Fibroblast of peridontal ligament (primary cell): Measurements from ENCODE around the gene TSEN34.
"Not testable (repeated sequence)": the region's sequence is repeated elsewhere in the genome, so short reads cannot be mapped to it uniquely, and the experiment has no call there.

Experiments used
- DNase-seq: peaks from one replicate; pipeline ENCODE4 v3.0.0-alpha.2; 2010; ENCODE audit errors: extremely low read depth

Gene TSEN34

GRCh38 chr19:54188215-54188871 lies 2.8 kb upstream of the TSEN34 start:
- no peak for DNase-seq

DNA sequence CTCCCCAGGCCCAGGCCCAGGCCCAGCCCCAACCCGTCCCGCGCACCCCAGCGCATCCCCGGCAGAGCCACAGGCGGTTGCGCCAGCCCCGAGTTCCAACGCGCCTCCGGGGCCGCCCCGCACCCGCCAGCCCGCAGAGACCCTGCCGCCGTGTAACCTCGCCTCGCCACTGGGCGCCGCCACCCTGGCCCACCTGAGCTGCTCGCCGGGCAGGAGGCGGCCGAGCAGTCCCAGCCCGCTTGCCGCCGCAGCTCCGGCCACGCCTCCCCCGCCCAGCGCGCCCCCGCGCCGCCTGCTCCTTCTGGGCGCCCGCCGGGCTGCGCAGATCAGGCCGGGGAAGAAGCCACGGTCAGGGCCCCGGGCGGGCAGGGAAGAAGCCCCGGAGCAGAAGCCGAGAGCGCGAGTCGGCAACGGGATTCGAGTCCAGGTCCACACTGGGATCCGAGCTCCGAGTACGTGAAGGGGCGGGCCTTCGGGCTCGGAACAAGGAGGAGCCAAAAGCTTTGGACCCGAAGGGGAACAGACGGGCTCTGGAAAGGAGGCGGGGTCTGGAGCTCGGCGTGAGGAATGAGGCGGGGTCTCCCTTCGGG lies 1.9 kb upstream of the TSEN34 start, which contains the start of gene MBOAT7:
TSS of gene MBOAT7 (minus strand) at position 436 of the 590 bp plus-strand sequence. CDS start 1,072 bp downstream, outside the sequence.
- DNase-seq = no peak

DNA sequence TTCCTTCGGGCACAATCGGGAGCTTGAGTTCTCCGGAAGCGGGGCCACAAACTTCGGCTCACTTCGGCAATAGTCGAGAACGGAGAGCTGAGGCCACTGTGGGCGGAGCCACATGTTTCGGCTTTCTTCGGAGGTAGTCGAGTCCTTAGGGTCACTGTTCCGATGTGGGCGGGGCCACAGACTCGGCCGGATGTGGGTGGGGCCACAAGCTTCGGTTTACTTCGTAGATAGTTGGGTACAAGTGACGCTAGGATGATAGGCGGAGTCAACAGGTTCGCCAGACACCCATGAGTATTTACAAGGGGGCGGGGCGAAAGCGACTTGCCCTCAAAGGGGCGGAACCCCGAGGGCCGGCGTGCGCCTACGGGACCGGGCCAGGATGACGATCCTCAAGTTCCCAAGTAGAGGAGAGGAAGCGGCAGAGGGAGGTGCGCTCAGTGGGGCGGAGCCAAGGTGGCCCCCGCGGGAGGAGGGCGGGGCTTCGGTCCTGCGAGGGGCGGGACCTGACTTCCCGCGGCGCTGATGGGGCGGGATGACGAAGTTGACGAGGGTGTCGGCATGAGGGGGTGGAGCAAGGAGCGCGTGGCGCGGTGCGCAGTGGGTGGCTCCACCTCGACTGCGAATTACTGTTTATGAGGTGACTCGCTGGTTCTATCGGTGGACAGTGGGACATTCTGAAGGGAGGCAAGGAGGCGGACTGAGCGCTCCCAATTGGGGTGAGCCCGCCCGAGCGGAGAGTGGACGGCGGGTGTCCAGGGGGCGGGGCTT lies 1.2 kb upstream of the TSEN34 start:
- peak; percentile 100 for DNase-seq

DNA sequence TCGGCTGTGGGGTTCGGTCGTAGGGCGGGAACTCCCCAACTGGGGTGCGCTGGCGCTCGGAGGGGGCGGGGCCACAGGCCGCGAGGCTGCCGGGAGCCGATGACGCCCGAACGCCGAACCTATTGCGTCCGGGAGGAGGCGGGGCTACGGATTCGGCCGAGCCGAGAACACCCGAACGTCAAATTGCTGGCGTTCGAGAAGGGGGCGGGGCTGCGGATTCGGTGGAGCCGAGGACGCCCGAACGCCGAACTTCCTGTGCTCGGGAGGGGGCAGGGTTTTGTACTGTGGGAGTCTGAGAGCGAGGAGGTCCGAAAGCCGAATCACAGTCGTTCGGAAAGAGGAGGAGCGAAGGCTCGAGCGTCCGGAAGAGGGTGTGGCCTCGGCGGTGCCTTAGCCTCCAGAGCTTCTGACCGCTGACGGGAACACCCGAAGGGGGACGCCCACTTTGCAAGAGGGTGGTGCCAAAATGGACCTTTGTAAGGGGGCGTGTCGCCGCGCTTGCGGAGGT lies 551 bp upstream of the TSEN34 start:
- DNase-seq = peak; percentile 99

GRCh38 chr19:54191811-54192453 lies 824 bp downstream of the TSEN34 start:
- DNase-seq = no peak

GRCh38 chr19:54193011-54193410 lies 1.9 kb downstream of the TSEN34 start:
- DNase-seq = no peak

DNA sequence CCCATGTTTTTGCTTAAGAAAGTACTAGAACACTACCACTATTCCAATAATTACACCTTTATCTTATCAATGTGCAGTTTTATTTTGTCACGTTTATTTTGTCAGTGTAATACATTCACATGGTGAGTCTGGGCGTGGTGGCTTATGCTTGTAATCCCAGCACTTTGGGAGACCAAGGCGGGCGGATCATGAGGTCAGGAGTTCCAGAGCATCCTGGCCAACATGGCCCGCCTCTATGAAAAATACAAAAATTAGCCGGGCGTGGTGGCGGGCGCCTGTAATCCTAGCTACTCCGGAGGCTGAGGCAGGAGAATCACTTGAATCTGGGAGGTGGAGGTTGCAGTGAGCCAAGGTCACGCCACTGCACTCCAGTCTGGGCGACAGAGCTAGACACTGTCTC lies 3.4 kb downstream of the TSEN34 start:
- not testable (repeated sequence) for DNase-seq

GRCh38 chr19:54196536-54196935 lies 5.4 kb downstream of the TSEN34 start:
- DNase-seq = no peak

DNA sequence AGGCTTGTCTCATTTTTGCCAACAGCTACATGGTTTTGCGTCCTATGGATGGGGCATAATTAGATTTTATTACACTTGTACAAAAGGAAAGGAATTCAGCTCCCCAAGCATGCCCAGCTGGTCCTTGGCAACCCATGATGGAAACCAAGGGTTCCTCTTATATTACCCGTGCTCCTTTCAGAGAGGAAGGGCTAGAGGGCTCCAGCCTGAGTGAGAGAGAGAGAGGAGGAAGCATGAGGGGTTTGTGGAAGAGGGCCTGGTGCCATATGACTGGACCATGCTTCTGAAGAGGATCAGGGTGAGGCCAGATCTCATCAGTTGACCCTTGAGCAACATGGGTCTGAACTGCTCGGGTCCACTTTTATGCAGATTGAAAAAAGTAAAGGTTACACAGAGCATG lies 6.0 kb downstream of the TSEN34 start:
- DNase-seq = no peak

- DNase-seq = no peak
These were observed 8.3 kb downstream of the TSEN34 start for GRCh38 chr19:54199401-54199800.

DNA sequence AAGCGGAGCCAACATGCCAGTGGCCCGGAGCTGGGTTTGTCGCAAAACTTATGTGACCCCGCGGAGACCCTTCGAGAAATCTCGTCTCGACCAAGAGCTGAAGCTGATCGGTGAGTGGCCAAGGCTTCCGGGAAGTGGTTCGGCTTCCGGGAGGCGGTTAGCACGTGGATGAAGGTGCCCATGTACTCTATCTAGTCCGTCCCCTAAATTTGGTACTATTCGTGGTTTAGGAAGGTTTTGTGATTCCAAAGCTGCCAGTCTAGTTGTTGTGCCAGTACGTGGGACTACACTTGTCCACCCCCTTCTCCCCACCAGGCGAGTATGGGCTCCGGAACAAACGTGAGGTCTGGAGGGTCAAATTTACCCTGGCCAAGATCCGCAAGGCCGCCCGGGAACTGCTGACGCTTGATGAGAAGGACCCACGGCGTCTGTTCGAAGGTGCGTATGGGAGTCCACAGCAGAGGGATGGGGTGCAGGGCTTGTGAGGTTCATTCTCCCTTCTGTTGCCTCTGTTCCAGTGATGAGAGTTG lies 10.1 kb downstream of the TSEN34 start:
- DNase-seq = peak; percentile 20

DNA sequence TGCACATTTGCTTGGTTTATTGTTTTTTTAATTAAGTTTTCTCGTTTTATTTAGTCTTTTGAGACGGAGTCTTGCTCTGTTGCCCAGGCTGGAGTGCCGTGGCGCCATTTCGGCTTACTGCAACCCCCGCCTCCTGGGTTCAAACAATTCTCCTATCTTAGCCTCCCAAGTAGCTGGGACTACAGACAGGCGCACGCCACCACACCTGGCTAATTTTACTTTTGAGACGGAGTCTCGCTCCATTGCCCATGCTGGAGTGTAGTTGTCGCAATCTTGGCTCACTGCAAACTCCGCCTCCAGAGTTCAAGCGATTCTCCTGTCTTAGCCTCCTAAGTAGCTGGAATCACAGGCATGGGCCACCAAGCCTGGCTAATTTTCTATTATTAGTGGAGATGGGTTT lies 10.9 kb downstream of the TSEN34 start:
- DNase-seq = no peak

DNA sequence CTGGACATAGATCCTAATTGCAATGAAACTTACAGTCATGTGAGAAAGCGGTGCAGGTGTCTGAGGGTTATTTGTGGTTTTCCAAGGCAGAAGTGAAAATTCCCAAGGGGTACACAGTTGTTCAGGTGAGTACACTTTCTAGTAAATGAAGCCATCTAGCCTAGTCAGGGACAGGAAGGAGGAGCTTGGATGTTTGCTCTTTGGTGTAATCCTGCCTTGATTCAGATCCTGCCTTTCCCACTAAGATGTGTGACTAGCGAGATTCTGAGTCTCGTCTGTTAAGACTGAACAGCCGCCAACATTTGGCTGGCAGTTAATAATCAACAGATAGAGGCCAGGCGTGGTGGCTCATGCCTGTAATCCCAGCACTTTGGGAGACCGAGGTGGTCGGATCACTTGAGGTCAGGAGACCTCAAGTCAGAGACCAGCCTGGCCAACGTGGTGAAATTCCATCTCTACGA lies 12.1 kb downstream of the TSEN34 start:
- no peak for DNase-seq

GRCh38 chr19:54204767-54205468 lies 13.8 kb downstream of the TSEN34 start:
- no peak for DNase-seq

GRCh38 chr19:54206030-54206830 lies 15.1 kb downstream of the TSEN34 start:
- no peak for DNase-seq

DNA sequence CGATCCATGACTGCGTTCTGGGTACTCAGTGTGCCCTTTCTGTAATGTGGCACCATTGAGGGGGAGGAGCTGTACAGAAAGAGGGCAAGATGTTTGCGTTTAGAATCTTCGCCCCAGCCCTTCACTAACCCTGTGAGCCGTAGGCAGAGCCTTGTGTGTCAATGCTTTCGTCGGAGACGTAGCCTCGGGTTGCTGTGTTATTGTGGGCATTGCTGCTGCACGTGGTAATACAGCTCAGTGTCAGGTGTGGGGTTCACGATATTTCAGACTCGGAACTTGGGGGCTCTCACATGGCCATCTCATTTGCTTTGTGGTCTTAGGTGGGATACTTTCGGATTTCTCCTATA lies 15.7 kb downstream of the TSEN34 start:
- DNase-seq = no peak

- not testable (repeated sequence) for DNase-seq
These were observed 16.1 kb downstream of the TSEN34 start for GRCh38 chr19:54207193-54207592.

DNA sequence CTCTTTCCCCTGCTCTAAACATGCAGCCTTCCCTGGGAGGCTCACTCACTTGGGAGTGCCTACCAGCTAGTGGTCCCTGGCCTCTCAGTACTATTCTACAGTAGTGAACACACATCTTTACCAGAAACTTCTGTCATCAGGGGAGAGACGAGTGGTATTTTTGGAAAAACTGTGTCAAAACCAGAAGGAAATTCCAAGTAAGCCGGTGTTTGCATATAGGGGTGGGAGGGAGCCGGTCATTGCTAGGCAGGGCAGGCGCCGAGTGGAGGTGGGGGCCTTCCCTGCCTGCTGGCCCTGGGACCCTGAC lies 16.5 kb downstream of the TSEN34 start:
- DNase-seq = no peak

DNA sequence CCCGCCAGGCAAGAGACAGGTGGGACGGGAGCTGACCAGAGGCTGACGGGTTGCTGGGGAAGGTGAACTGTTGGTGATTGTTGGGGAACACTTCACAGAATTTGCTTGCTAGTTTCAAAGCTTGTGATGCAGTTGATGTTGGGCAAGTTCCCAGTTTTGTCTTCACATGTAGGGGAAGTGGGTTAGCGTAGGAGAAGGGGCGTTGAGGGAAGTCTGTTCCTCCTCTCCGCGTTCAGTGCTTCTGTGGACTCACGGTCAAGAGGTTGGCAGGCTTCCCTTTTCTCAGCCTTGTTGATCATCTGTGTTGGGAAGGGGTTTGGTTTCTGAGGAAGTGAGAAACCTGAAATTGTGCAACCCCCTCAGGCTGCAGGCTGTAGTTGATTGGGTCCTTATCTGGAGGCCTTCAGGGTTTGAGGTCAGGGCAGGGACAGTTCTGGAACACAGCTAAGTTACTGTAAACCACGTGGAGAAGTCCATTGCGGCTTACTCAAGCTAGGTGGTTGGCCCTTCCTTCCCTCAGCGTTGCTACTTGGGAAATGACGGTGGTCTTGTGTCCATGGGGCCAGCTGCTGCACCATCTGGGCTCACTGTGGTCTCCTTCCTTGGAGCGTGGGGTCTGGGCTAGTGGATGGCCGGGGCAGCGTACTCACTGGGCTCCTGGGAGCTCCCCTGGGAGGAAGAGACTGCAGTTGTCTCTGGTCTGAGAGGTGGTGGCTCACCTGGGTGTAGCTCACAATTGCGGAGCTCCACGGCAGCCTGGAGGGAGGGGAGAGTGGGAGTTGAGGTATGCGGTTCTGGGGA lies 17.1 kb downstream of the TSEN34 start:
- peak; percentile 78 for DNase-seq

- no peak for DNase-seq
These were observed 17.6 kb downstream of the TSEN34 start for GRCh38 chr19:54208784-54209057.
